ENCODE measurements around the gene ARID2. TPM values are rescaled to one million over a fixed set of nuclear protein-coding genes. Genes with fewer than 3 reads are reported as not detected.

ARID2 gene
- total RNA-seq, 2 donors from 2014 or later, result 30.5 to 36.2 TPM

GRCh38 chr12:45718306-45718705 is 11.2 kb upstream of the ARID2 start:
- TF ChIP-seq CTCF (IDR thresholded peaks at IDR 0.05), result no peak
- ATAC-seq (ENCODE audit: insufficient number of reproducible peaks, low FRiP score, low read depth) (no peak), DNase-seq (ENCODE audit: low spot score) (no peak)

GRCh38 chr12:45720069-45720468 is 9.4 kb upstream of the ARID2 start:
- H3K9me3 ChIP-seq, result no peaks in the 10 kb centered on the region
- no peaks in the 10 kb centered on the region for H3K36me3 ChIP-seq
- DNase-seq (ENCODE audit: low spot score) (no peak), ATAC-seq (ENCODE audit: insufficient number of reproducible peaks, low FRiP score, low read depth) (no peak)
- no peak for TF ChIP-seq CTCF (IDR thresholded peaks at IDR 0.05)
- no peak overlapping the region for H3K27ac ChIP-seq
- peaks cover 47 to 61% of the 10 kb centered on the region in 2 donors for H3K4me1 ChIP-seq (ENCODE audit: control insufficient read depth in 1 of 2, low read depth in 2 of 2)
- H3K27me3 ChIP-seq (replicated peaks; ENCODE audit: insufficient read depth), result no peaks in the 10 kb centered on the region
- no peak overlapping the region for H3K4me3 ChIP-seq

More at GRCh38 chr12:45718306-45718705, 11.2 kb upstream of the ARID2 start:
- no peaks in the 10 kb centered on the region for H3K36me3 ChIP-seq
- no peak overlapping the region for H3K27ac ChIP-seq
- H3K4me3 ChIP-seq, result no peak overlapping the region
- no peaks in the 10 kb centered on the region for H3K27me3 ChIP-seq (replicated peaks; ENCODE audit: insufficient read depth)
- H3K4me1 ChIP-seq (ENCODE audit: control insufficient read depth in 1 of 2, low read depth in 2 of 2), result peaks cover 31 to 46% of the 10 kb centered on the region in 2 donors
- no peaks in the 10 kb centered on the region for H3K9me3 ChIP-seq

- ATAC-seq (ENCODE audit: insufficient number of reproducible peaks, low FRiP score, low read depth), result no peak
- no peaks in the 10 kb centered on the region for H3K36me3 ChIP-seq
- no peak overlapping the region for H3K4me3 ChIP-seq
- no peak for DNase-seq (ENCODE audit: low spot score)
- H3K9me3 ChIP-seq, result no peaks in the 10 kb centered on the region
- H3K27ac ChIP-seq, result no peak overlapping the region
- TF ChIP-seq CTCF (IDR thresholded peaks at IDR 0.05), result no peak
- no peaks in the 10 kb centered on the region for H3K27me3 ChIP-seq (replicated peaks; ENCODE audit: insufficient read depth)
- peaks cover 51 to 65% of the 10 kb centered on the region in 2 donors for H3K4me1 ChIP-seq (ENCODE audit: control insufficient read depth in 1 of 2, low read depth in 2 of 2)
Observed at GRCh38 chr12:45721369-45721768, 8.1 kb upstream of the ARID2 start.

GRCh38 chr12:45721954-45722353 is 7.6 kb upstream of the ARID2 start:
- no peaks in the 10 kb centered on the region for H3K36me3 ChIP-seq
- no peaks in the 10 kb centered on the region for H3K27me3 ChIP-seq (replicated peaks; ENCODE audit: insufficient read depth)
- ATAC-seq (ENCODE audit: insufficient number of reproducible peaks, low FRiP score, low read depth) (no peak), DNase-seq (ENCODE audit: low spot score) (no peak)
- H3K27ac ChIP-seq, result no peak overlapping the region
- TF ChIP-seq CTCF (IDR thresholded peaks at IDR 0.05), result no peak
- H3K9me3 ChIP-seq, result no peaks in the 10 kb centered on the region
- peaks cover 51 to 65% of the 10 kb centered on the region in 2 donors for H3K4me1 ChIP-seq (ENCODE audit: control insufficient read depth in 1 of 2, low read depth in 2 of 2)
- H3K4me3 ChIP-seq, result no peak overlapping the region

- Histone ChIP-seq H3K27ac (peak overlapping the region; percentile 97 to 98), H3K36me3 (no peaks in the 10 kb centered on the region), H3K4me3 (peak overlapping the region; percentile 94), H3K4me1 (ENCODE audit: control insufficient read depth in 1 of 2, low read depth in 2 of 2) (peaks cover 39 to 43% of the 10 kb centered on the region in 2 donors), H3K9me3 (no peaks in the 10 kb centered on the region), H3K27me3 (replicated peaks; ENCODE audit: insufficient read depth) (no peaks in the 10 kb centered on the region)
- DNase-seq (ENCODE audit: low spot score) (no peak), ATAC-seq (ENCODE audit: insufficient number of reproducible peaks, low FRiP score, low read depth) (no peak)
- peak; percentile 57 for TF ChIP-seq CTCF (IDR thresholded peaks at IDR 0.05)
Observed at GRCh38 chr12:45725631-45726602, 3.6 kb upstream of the ARID2 start.
